UCSD-AML1 (cell line): ENCODE data around the gene REXO1.
A peak's percentile ranks its signal among the peaks of the same experiment; 100 is the strongest.

Source experiments
- DNase-seq: peaks from one replicate; lab custom pipeline; 2025; ENCODE audit not compliant: unreplicated experiment; lab: John Stamatoyannopoulos, UW

The REXO1 gene

GRCh38 chr19:1794424-1795172 lies 53.7 kb downstream of the REXO1 start:
- no peak for DNase-seq

DNA sequence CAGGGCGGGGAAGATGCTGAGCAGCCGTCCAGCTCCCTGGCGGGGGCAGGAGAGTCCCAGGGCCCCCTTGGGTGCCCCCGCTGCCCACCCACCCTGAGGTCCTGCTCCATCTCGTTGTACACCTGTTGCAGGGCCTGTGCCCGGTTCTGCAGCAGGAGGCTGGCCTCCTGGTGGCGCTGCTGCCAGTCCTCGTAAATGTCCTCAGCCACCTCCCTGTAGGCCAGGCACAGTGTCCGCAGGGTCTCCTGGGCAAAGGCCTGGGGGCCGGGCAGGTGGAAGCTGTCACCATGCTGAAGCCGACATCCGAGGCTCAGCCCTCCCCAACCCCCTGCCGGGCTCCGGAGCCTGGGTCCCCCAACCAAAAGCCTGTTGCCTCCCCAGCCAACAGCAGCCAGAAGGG lies 56.4 kb downstream of the REXO1 start:
- DNase-seq: no peak

GRCh38 chr19:1790054-1790792 lies 58.1 kb downstream of the REXO1 start:
- no peak for DNase-seq

GRCh38 chr19:1789261-1790041 lies 58.8 kb downstream of the REXO1 start:
- DNase-seq: no peak

- DNase-seq: no peak
These were observed 61.2 kb downstream of the REXO1 start for GRCh38 chr19:1787116-1787515.

DNA sequence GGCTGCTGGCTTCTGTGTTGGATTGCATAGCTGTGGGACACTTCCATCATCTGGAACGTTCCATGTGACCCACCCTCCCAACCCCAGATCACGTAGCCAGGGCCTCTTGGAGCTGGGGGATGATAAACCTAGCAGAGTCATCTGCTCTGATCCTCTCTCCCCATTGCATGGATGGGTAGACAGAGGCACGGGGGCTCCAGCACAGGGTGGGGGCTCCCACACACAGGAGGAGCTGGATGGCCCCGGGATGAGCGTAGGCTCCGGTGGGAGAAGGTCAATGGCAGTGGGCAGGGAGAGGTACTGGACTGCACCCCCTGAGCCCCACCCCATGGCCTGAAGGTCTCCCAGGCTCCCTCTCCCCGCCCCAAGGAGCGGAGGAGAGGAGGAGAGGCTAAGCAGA lies 61.6 kb downstream of the REXO1 start:
- no peak for DNase-seq

DNA sequence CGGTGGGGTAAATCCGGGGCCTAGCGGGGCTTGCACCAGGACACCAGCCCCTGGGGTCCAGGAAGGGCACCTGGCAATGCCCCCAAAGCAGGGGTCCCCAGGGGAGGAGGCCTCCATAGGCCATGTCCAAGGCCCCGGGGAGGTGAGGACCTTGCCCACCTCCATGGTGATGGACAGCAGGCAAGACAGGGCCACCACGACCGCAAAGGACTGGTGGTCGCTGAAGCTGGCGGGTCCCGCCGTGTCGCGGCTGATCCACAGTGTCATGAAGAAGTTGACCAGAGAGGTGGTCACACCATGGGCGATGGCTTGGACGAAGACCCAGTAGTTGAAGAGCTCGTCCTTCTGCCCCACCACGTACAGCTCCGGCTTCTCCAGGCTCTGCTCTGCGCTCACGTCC lies 63.0 kb downstream of the REXO1 start:
- DNase-seq: no peak

DNA sequence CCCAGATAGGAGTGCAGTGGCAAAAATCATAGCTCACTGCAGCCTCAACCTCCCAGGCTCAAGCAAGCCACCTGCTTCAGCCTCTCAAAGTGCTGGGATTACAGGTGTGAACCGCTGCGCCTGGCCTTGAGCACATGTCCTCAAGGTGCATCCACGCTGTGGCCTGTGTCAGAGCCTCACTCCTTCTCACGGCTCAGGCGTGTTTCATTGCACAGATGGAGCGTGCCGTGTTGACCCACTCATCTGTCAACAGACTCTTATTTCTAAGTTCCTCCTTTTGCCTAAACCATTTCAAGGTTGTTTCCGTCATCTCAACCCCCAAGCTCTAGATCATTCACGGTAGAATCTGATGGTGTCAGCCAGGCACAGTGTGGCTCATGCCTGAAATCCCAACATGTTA lies 64.4 kb downstream of the REXO1 start:
- DNase-seq: no peak

DNA sequence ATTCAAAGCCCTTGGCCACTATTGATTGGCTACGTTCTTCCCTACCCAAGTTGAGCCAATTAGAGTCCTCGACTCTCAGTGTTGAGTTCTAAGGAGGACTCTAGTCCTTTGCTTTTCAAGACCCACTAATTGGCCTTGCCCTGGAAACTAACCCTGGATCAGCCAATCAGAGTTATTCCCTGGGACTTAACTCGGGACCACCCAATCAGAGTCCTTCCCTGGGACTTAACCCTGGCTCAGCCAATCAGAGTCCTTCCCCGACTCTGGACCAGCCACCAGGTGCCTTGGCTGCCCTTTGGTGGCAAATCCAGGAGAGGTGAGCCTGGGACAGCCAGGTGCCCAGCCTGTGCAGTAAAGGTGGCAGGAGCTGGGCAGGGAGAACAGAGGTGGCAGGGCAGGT lies 64.9 kb downstream of the REXO1 start:
- DNase-seq: no peak

DNA sequence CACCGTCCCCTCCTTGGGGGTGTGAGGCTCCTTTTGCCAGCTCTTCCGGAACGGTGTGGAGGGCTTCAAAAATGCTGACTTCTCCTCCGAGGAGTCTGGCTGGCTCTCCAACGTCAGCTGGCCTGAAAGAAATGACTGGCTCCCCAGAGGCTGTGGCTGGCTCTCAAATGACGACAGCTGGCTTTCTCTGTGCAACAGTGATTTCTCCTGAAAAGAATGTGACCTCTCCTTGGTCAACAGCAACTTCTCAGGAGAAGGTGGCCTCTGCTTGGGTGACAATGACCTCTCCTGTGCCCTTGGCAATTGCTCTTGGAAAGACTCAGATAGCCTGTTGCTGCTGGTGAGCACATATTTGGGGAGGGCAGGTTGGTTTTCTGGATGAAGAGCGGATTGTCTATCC lies 65.8 kb downstream of the REXO1 start:
- no peak for DNase-seq

DNA sequence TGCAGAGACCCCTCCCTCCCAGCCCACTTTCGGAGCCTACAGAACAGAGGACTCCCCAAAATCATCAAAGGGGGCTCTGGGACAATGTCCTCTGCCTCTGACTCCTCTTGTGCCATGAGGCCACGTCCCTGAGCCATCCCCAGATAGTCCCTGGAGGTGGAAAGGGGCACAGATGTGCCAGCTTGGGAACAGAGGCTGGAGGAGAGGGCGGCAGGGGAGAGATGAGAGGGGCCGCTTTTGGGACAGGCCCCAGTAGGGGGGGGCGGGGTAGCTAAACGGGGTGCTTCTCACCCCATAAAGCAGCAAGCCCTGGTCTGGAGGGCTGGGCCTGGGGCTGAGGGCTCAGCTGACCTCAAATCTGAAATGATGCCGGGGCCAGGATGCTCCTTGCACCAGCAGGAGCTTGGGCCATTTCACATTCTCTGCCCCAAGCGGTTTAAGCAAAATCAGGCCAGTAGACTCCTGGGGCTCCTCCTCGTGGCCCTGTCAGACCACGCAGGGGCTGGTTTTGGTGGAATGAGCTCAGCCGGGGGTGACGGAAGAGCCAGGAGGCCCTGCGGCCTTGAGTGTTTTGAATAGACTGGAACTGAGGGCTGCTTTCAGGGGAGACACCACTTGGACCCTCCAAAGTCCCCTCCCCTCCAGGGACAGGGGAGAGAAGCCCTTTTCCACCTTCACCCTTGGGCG lies 67.9 kb downstream of the REXO1 start:
- DNase-seq: no peak

DNA sequence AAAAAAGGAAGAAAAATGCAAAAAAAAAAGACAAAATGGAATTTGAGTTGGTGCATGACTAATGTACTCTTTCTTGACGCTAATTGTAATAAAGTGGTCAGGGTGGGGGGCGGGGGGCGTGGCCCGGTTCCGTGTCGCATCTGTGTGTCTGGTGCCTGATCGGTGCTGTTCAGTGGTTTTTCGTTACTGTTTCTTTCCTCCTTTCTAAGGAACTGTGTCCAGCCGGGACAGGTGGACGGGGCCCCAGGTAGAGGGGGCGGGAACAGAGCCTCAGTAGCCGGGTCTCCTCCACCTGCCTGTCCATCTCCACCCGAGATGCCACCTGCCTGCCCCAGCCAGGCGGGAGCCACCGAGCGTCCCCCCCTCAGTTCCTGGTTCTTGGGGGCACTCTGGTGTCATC lies 68.7 kb downstream of the REXO1 start:
- no peak for DNase-seq

GRCh38 chr19:1777149-1777548 lies 71.1 kb downstream of the REXO1 start:
- no peak for DNase-seq

- DNase-seq: no peak
These were observed 71.6 kb downstream of the REXO1 start for GRCh38 chr19:1776606-1777147.

- DNase-seq: no peak
These were observed 72.2 kb downstream of the REXO1 start for GRCh38 chr19:1775951-1776605.

- DNase-seq: peak; percentile 54
These were observed 73.1 kb downstream of the REXO1 start for GRCh38 chr19:1774989-1775772.

DNA sequence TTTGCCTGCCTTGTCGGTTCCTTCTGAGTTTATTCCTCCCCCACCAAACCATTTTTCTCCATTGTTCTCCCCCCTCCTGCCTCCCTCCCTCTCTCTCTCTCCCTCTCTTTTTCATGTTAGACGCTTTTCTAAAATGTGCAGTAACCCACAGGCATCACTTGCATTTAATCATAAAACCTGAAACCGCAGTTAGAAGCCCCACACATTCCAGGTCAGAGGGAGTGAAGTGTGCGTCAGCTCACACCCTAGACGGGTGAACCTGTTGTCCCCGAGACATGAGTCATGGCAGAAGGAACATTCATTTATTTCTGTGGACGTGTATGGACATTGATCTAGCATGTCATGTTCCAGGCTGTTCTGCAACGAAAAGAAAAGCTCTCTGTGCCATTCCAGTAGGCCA lies 75.1 kb downstream of the REXO1 start:
- no peak for DNase-seq

DNA sequence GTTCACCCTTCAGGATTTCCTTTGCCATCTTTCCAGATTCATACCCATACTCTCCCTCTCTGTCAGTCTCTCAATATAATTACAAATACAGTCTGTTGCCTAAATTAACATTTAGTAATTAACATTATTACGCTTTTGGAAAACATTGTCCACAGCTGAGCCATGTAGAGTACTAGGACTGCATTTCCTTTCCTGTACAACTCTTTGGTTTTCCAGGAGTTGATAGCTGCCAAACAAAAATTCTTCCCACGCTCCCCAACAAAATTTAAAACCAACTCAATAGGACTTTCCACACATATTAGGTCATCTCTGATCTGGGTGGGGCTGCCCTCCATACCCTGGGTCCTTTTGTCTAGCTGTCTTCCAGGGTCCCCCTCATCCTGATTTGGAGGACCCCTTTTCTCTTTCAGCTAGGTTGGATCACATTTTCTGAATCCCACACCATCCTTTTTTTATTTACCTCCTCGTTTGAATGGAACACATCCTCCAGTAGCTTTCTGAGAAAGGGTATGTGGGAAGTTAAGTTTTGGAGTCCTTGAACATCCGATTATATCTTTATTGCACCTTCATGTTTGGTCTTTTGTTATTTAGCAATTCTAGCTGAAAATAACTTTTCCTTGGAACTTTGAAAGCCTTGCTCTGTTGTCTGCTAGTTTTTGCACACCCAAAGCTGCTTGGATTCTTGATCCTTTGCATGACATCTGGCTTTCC lies 77.3 kb downstream of the REXO1 start:
- DNase-seq: no peak

- DNase-seq: no peak
These were observed 78.7 kb downstream of the REXO1 start for GRCh38 chr19:1769645-1769985.
